Activated CD8-positive, alpha-beta memory T cell treated with anti-CD3 and anti-CD28 coated beads, Interleukin-2, amount 50 U/mL, for 1 hour (primary cell): ENCODE measurements around the gene CTNNA2.

Experiments
- DNase-seq: peaks from one replicate; pipeline ENCODE4 v3.0.0-alpha.2; 2020; ENCODE audit errors: extremely low read depth

Gene CTNNA2

DNA sequence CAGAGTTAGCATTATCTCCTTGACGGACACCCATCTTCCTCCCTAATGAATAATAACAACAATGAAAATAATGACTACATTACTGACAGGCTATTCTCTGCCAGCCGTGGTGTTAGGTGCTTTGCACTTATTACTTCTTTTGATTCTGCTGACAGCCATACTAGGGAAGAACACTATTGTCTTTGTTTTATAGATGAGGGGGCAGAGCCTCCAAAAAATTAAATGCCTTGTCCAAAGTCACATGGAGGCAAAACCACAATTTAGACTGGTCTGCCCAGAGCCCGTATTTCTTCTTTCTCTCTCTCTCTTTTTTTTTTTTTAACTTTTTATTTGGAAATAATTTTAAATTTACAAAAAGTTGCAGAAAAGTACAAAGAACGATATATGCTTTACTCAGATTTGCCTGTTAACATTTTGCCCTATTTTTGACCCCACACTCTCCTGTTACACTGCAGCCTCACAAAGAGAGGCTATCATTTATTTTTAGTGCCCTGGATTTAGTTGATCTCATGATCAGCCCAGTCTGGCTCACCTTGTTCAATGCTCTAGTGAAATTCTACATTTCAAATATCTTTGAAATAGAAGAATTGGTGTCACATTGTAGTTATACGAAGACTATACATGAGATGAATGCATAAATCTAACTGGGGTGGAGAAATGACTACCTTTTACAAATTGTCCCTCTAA lies 422.3 kb downstream of the CTNNA2 start:
- no peak for DNase-seq

DNA sequence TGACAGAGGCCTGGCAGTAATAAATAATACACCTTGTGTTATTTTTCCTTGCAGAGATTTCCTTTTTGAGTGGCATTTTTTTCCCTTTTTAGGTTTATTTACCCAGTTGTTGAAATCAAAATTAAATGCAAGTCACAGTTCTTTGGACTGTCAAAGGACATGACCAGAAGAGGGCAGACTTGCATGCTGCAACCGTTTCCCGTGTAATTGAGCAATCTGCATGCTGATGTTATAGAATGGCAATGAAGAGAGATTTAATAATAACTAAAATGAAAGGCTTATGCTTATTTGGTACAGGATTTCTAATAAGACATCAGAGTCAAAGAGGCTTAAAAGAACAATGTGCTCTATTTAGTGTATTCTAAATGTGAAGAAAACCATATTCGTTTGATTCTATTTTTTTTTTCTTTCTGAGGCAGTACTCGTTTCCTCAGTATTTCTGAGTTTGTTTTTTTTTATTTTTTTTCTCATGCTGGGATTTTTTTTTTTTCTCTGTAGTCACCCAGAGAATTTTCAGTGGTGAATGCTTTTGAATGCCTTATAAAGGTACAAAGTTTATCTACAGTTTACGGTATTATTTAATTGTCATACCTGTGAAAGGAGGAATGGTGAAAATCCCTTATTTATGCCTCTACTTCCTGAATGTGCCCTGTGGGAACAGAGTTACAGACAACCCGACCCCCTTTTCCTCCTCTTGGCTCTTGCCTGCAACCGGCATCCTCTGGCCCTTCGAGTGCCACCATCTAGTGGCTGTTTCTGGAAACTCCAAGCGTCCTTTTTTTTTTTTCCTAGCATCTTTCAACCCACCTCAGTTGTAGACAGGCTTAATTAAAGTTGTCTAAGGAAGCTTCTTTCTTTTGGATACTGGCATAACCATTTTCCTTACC lies 423.2 kb downstream of the CTNNA2 start:
- no peak for DNase-seq

DNA sequence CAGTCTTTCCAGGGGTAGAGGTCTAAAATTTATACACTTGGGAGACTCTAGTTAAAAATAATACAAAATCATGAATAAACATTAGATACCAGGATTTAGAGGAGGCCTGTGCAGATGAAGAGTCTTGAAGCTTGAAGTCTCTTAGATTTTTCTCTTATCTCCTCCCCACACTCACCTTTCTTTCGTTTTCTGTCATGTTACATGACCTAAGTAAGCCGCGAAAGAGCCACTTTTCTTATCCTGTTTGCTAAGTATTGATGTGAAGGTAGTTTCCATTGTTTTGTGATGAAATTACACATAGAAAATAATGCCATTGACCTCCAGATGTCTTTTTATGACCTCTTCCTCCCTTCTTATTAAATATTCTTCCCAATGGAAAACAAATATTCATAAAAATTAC lies 423.9 kb downstream of the CTNNA2 start:
- DNase-seq, result no peak

DNA sequence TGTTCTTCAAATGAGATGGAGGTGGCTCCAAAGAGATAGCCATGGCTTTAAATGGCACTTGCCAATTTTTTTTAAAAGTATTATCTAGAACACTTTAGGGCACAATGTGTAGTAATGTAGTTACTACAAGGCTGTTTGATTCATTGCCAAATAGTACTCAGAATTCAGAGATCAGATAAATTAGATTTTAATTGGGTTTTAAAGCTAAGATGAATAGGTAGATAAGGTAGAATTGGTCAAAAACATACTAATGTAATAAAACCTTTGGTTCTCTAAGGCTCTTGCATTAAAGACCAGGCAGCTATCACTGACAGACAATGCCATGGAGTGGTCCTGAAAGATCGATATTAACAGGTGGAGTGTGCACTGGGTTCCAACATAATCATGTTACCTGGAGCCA lies 425.8 kb downstream of the CTNNA2 start:
- no peak for DNase-seq

DNA sequence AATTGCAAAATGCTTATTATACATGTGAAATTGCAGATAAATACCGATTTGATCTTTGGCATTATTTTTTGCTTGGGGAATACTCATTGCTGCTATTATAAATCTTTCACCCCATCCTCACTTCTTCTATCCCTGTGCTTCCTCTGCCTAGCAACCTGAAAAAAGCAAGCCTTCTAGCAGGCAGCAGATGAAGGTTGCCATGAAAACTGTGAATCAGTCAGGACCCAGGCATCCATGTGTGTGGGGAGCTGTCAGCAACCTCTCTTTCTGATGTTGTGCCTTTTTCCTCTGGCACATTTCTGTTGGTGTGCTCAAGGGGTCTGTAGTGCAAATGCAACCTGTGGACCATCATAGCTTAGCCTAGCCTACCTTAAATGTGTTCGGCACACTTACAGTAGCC lies 427.5 kb downstream of the CTNNA2 start:
- no peak for DNase-seq

DNA sequence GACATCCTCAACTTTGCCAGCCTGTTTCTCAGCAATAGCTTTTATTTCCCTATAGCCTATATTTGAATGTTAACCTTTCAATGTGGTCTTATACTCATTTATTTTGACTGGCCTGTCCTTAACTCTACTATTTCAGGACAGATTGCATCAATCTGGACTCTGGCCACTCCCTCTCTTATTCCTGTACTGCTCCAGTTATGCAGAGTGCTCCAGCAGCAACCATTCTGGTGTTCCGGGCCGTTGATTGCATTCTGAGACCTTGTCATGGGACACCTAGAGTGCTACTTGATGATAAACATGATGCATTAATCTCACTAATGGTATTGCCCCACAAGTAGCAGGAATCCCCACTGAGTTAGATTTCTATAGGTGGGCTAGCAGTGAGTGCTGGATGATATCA lies 428.3 kb downstream of the CTNNA2 start:
- DNase-seq, result no peak

DNA sequence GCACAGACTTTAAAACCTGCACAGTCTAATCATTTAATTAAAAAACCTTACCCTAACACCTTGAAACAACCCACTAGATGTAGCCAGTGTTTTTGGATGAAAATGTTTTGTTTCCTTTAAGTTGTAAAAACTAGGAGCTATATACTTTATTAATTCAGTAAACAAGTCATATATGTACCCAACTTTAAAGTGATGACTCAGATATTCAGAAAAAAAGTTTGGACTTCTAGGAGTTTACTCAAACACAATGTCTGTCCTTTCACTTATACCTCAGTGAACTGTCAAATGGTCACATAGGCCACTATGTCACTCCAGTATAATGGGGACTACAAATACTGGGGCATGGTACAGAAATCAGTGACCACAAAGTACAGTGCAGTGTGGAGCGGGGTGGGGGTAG lies 431.4 kb downstream of the CTNNA2 start:
- no peak for DNase-seq

DNA sequence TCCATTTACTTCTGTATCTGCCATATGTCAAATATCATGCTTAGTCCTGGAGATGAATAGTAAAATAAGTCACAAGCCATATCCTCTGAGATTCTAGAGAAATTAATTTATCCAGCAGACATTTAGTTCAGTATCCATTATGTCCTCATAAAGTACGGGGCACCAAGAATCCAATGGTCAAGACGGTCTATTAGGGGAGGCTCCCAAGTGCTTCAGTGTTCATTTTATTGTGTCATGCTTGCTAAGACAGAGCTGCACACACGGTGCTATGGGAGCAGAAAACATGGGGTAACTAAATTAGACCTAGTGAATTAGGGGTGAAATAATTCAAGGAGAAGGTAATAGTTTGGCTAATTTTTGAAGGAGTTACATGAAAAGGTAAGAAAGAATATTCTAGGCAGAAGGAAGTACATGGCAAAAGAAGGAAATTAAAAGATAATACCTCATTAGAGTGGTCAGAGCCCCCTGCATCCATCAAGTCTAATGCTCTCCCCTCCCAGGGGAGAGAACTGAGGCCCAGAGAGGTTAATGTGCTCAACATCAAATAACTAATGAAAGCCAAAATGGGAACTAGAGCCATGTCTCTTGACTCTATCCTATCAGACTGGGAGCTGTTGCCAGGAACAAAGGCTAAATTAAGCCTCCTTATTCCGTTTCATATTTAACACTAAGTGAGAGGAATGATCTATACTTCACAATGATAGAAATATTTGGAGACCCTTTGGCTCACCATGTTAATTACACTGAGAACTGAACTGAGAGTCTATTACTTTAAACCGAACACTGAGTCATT lies 433.0 kb downstream of the CTNNA2 start:
- no peak for DNase-seq

DNA sequence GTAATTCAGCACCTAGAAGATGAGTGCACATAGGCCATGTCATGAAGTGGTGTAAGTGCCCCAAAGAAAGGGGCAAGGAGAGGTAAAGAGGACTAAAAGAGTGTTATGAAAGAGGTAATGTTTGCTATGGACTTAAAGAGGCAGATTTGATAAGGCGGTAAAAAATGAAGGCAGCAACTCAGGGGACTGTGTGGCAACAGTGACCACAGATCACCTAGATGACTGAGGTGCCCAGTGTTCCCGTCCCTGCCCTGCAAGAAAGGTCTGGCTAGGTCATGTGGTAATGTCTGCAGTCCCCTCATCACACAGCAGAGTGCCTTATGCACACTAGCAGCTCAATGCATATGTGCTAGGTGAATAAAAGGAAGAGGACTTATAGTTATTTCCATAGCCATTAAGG lies 434.9 kb downstream of the CTNNA2 start:
- DNase-seq, result no peak

DNA sequence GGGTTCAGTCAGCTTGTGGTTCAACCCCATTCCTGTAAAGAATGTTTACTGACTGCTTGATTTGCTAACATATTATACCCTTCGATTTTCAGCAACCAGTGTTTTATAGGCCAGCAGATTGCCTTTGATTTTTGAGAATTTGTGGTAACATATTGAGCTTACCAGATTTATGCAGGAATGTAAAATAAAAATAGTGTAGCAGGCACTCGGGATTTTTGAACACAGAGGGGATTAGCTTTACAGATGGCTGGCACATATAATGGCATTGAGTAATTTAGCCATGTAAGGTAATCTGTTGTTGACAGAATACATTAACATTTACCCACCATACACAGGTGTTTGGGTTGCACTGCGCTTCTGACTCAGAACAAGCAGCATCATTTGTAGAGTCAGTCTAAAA lies 437.7 kb downstream of the CTNNA2 start:
- no peak for DNase-seq

DNA sequence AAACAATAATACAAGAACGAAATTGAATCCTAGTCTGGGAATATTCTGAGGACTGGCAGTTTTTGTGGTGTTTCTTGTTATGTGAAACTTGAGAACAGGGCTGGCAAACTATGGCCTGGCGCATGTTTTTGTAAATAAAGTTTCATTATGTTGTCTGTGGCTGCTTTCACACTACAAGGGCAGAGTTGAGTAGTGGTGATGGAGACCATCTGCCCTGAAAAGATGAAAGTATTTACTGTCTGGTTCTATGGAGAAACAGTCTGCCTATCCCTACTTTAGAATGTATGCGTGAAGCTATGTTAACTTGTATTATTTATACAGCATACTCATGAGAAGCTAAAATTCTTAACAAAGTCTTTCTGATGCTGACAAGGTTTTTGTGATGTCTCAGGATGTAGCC lies 439.8 kb downstream of the CTNNA2 start:
- DNase-seq, result no peak

DNA sequence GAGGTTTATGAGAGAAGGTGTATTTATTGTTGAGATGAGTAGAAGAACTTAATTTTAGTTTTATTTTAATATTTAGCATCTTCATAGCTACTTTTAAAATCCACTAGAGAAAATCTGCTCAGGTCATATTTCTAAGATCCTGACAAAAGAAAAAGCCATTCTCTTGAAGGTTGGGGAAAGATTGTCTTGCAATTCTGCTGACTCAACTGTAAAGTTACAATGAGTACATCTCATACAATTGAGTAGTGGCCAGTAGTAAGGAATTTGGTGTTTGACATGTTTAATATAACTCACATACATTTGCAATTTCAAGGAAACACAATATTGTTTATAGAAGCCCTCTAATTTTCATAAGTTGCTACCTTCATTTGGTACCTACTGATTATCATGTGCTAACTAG lies 447.2 kb downstream of the CTNNA2 start:
- no peak for DNase-seq

DNA sequence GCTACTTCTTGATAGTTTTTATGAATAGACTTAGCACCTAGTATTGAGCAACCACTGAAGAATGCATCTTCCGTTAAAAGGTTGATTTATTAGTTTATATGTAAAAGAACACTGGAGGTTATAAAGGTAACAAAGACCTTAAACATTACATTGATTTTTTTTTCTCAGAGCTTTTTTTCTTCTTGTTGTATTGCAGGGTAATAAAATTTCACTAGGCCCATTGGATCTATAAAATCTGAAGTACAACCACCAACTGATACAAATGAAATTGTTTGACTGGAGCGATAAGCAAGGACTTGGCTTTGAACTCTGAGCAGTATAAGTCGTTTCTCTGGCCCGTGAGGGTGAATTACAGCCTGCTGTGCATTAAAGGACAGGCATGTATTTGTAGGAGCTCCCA lies 447.7 kb downstream of the CTNNA2 start:
- DNase-seq, result no peak

DNA sequence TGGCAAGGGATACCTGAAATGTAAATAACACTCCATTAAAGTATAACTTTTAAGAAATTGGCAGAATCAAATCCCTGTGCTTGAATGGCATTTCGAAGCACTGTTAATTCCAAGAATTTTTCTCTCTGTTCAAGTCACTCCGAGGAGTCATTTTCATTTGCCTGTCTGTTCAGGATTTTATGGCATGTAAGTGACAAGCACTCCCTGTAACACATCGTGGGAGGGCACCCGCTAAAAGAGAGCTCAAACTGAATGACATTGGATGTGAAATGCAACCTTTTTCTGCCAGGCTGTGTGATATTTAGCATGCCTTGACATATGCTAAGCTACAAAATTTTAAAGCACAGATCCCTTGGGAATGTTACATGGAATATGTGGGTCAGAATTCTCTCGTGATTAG lies 452.1 kb downstream of the CTNNA2 start:
- no peak for DNase-seq

DNA sequence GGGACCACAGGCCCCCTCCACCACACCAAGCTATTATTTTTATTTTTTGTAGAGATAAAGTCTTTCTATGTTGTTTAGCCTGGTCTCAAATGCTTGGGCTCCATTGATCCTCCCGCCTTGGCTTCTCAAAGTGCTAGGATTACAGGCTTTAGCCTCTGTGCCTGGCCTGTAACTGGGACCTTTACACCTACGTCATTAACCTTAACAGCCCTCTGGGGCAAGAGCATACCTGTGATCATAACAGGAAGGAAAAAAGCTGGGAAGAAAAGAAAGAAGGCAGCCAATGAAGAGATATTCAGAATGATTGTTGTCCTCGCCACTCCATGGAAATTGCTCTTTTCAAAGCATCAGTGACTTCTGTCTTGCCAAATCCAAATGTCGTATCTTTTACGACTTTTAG lies 453.5 kb downstream of the CTNNA2 start:
- DNase-seq, result no peak

DNA sequence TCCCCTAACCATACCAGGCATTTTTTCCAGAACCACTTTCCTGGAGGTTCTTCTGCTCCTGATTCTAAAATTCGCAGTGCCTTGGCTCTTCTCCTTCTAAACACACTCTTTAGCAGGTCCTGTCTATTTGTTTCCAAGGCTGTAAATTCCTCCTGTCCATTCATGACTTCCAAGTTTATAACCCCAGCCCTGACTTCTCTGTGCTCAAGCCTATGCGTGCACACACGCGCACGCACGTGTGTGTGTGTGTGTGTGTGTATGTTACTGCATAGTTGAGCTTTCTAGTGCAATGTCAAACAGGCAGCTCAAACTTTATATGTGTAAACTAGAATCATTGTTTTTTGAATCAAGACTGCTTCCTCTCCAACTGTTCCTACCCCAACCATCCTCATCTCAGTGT lies 454.0 kb downstream of the CTNNA2 start:
- DNase-seq, result no peak

DNA sequence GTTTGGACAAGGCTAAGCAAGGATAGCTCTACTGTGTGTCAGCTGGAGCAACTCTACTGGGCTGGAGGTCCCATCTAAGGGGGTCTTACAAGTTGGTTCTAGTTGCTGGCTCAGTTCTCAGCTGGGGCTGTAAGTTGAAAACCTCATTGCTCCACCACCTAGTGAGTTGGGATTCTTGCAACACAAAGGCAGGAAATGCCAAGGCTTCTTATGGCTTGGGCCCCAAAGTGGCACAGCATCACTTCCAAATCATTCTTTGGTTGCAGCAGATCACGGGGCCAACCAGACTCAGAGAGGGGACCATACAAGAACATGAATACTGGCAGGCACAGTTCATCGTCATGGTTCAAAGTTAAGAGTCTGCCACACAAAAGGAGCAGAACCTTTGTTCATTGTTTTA lies 459.0 kb downstream of the CTNNA2 start:
- DNase-seq, result no peak

DNA sequence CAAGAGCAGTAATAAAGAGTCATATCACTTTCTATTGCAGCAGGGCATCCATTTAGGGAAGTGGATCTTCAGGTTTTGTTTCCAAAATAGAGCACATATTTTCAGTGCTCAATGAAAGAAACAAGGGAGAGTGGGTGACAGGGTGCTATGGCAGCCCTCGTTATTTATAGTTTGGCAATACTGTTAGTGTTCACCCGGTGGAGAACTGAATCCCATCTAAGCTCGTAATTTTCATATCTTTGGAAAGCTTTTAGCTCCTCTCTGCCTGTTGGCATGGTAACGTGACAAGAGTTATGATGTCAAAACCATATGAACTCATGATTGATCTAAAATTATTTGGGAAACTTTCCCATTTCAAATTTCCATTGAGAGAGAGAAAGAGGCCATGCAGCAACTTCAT lies 459.8 kb downstream of the CTNNA2 start:
- no peak for DNase-seq

DNA sequence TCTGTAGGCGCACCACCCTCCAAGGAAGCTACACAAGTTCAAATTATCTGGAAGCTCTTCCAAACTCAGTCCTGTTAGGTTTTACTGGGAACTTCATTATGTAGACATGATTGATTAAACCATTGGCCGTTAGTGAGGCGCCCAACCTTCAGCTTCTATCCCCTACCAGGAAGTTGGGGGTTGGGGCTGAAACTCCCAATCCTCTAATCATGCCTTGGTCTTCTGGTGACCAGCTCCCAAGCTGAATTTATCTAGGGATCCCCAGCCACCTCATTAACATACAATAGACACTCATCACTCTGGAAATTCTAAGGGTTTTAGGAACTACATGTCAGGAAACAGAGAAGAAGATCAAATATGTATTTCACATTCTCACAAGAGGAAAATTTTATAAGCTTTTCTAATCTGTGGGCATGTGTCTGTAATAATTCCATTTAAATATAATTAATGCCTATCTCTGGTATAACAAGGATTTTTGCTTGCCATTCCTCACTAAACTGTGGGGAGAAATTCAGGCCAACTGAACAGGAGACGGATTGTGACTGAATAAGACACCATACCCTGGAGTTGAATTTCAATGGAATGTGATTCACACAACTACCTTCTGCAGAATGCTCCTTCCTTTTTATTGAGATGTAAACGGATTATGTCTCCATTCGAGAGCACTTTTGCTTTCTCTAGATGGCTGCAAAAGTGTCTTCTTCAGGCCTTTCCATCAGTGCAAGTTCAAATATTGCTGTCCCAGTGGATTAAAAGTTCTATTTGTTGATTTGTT lies 463.1 kb downstream of the CTNNA2 start:
- DNase-seq, result no peak

DNA sequence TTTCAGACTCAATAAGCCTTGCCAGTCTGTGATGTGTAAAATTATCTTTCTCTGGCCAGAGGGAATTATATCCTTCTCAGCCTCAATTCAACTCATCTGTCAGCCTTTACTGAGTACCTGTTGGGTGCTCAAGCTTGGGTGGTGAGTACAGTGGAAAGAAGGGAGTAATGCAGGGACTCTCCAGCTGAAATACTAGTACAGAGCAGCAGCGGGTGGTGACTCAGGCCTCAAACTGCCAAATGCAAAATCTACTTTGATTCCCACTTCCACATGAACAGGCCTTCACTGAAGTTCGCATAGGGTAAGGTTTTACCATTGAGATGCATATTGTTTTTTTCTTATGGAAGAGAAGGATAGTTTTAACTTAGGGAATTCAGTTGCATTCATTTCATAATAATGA lies 464.9 kb downstream of the CTNNA2 start:
- DNase-seq, result no peak

DNA sequence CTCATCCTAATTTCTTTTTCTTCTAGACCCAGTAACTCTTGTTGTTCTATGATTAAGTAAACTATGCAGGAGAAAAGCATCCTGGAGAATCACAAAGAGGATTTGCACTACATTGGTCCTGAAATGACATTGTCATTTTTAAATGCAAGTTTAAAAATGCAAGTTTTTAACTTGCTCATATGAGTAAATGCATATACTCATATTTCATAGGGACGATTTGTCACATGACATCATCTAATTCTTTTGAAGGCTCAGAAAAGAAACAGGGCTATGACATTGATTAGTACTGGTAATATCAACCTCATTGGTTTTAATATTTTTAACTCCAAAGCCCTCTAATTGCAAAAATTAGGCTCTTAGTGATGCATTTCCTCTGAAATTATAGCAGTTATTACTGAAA lies 467.3 kb downstream of the CTNNA2 start:
- no peak for DNase-seq

DNA sequence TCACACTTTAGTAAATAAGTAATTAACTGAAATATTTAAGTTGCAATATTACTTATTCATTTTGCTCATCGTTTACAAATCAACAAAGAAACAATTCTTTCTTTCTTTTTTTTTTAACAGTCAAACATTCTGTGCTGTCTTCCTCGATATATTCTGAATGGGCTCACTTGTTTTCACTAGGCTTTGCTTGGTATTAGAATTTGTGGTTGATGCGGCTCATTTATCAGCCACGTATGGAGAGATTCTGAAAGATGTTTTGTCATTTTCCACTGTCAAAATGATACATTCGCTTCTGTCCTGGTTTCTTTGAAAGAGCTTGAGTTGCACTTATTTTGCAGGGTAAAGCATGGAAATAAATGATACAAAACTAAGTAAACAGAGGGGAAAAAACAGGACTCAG lies 468.0 kb downstream of the CTNNA2 start:
- DNase-seq, result no peak
